Left ventricle myocardium inferior (tissue), 1 donor: Measurements from ENCODE around the gene NUDT7. TPM values are rescaled to one million over a fixed set of nuclear protein-coding genes. Genes with fewer than 3 reads are reported as not detected.

Experiments used
- DNase-seq: peaks from one replicate; pipeline ENCODE4 v3.0.0-alpha.2; 2020
- H3K27ac ChIP-seq: fragments of 200-600 bp; replicated peaks from 2 replicates; pipeline ENCODE4 v1.8.0; 2021
- H3K27me3 ChIP-seq: fragments of 200-600 bp; 2 replicates; pipeline ENCODE4 v1.8.0; 2021; ENCODE audit warnings: low read depth
- H3K36me3 ChIP-seq: fragments of 200-600 bp; 2 replicates; pipeline ENCODE4 v1.8.0; 2021
- H3K4me1 ChIP-seq: fragments of 200-600 bp; 2 replicates; pipeline ENCODE4 v1.8.0; 2021
- H3K4me3 ChIP-seq: fragments of 200-600 bp; 2 replicates; pipeline ENCODE4 v1.8.0; 2021; ENCODE audit warnings: mild to moderate bottlenecking, moderate library complexity
- H3K9me3 ChIP-seq: fragments of 200-600 bp; replicated peaks from 2 replicates; pipeline ENCODE4 v1.8.0; 2021
- CTCF ChIP-seq: fragments of 200-600 bp; IDR thresholded peaks from 2 replicates; pipeline ENCODE4 v1.8.0; 2021; ENCODE audit warnings: antibody characterized with exemption, mild to moderate bottlenecking, borderline replicate concordance
- intact Hi-C: fragments of 100-400 bp; cut with micrococcal nuclease; formaldehyde crosslinking; loops from one replicate; pipeline ENCODE4 v1.11.0; 2022
- total RNA-seq: library from RNA; stranded (reverse); fragmentation: NEBNext Ultra II Directional; extraction: Animal tissue kit (Norgen Biotek cat#: 25700); gene quantifications from one replicate; pipeline ENCODE4 v1.2.1, GENCODE V29; 2021
- donor health status: DM: no; HTN: yes; CAD: no; lungs with severe emphysema.

NUDT7 gene
- total RNA-seq, 1 donor from 2014 or later, result 54.2 TPM

GRCh38 chr16:77686385-77686784, 35.9 kb upstream of the NUDT7 start:
- H3K36me3 ChIP-seq, result no peaks in the 10 kb centered on the region
- no peak overlapping the region for H3K4me3 ChIP-seq
- H3K27me3 ChIP-seq, result peaks cover 51% of the 10 kb centered on the region
- H3K27ac ChIP-seq, result no peak overlapping the region
- H3K4me1 ChIP-seq, result no peaks in the 10 kb centered on the region
- DNase-seq, result no peak
- H3K9me3 ChIP-seq, result no peaks in the 10 kb centered on the region
- TF ChIP-seq CTCF, result no peak
- intact Hi-C loops, result no loop called here

GRCh38 chr16:77689971-77690370, 32.3 kb upstream of the NUDT7 start:
- no peak for TF ChIP-seq CTCF
- intact Hi-C loops, result no loop called here
- no peak for DNase-seq
- Histone ChIP-seq H3K27me3 (peaks cover 58% of the 10 kb centered on the region), H3K4me3 (no peak overlapping the region), H3K27ac (no peak overlapping the region), H3K4me1 (no peaks in the 10 kb centered on the region), H3K9me3 (no peaks in the 10 kb centered on the region), H3K36me3 (no peaks in the 10 kb centered on the region)

- Histone ChIP-seq H3K36me3 (no peaks in the 10 kb centered on the region), H3K4me1 (no peaks in the 10 kb centered on the region), H3K4me3 (no peak overlapping the region), H3K9me3 (no peaks in the 10 kb centered on the region), H3K27me3 (peaks cover 55% of the 10 kb centered on the region), H3K27ac (no peak overlapping the region)
- no peak for DNase-seq
- TF ChIP-seq CTCF, result no peak
- intact Hi-C loops, result no loop called here
These were observed 31.9 kb upstream of the NUDT7 start for GRCh38 chr16:77690416-77690815.

GRCh38 chr16:77692612-77693011, 29.7 kb upstream of the NUDT7 start:
- intact Hi-C loops, result no loop called here
- H3K36me3 ChIP-seq, result no peaks in the 10 kb centered on the region
- no peaks in the 10 kb centered on the region for H3K4me1 ChIP-seq
- H3K4me3 ChIP-seq, result no peak overlapping the region
- DNase-seq, result no peak
- no peaks in the 10 kb centered on the region for H3K9me3 ChIP-seq
- peaks cover 40% of the 10 kb centered on the region for H3K27me3 ChIP-seq
- no peak for TF ChIP-seq CTCF
- no peak overlapping the region for H3K27ac ChIP-seq

GRCh38 chr16:77696149-77696548, 26.2 kb upstream of the NUDT7 start:
- intact Hi-C loops, result no loop called here
- no peak for DNase-seq

More at GRCh38 chr16:77696149-77696548, 26.2 kb upstream of the NUDT7 start:
- peaks cover 22% of the 10 kb centered on the region for H3K27me3 ChIP-seq
- H3K4me3 ChIP-seq, result no peak overlapping the region
- no peaks in the 10 kb centered on the region for H3K4me1 ChIP-seq
- no peak for TF ChIP-seq CTCF
- no peaks in the 10 kb centered on the region for H3K9me3 ChIP-seq
- no peaks in the 10 kb centered on the region for H3K36me3 ChIP-seq
- no peak overlapping the region for H3K27ac ChIP-seq
